ENCODE measurements around the gene RPS15. TPM values are rescaled to one million over a fixed set of nuclear protein-coding genes. Genes with fewer than 3 reads are reported as not detected.

Gene RPS15
- total and polyA plus RNA-seq, 4 donors = 574 to 2,993 (median 1,933) TPM

DNA sequence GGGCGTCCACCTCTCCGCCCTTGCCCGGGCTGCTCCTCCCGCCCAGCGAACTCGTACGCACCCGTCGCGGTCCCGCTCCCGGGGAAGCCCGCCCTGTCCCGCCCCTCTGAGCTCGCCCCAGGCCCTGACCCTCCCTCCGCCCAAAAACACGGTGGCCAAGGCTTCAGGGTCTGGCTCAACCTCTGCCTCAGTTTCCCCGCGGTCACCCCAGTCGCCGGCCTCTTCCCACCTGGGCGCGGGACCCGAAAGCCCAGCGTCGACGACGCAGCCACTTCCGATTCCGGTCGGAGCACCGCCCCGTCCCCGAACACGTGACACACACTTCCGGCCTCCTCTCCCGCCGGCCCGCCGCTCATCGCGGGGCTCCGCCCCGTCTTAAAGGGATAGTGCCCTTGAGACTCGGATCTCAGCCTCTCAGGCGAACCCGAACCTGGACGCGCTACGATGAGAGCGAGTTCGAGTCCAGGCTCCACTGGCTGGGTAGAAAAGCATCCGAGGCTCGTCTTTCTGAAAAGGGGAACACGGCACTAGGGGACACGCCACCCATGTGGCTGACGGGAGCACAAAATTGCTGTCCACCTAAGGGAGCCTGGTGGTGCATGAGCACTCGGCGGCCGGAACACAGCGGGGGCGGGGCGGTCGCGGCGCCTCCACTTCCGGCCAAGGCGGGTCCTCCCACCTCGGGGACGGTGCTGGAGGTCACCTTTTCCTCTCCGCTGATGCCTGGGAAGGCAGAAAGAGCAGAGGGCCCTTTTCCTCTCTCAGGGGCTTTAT is 40.9 kb downstream of the RPS15 start, which contains the start of gene C19orf25:
Gene C19orf25, minus strand, starts transcription at position 282 of the 774 bp plus-strand sequence. CDS start 312 bp downstream, outside the sequence.
- H3K4me1 ChIP-seq (ENCODE audit: control insufficient read depth in 5 of 5, insufficient read depth in 5 of 5, low read length in 5 of 5) = peaks cover 0 to 12% (median 0%) of the 10 kb centered on the region in 5 donors
- TF ChIP-seq, protein P1, sequence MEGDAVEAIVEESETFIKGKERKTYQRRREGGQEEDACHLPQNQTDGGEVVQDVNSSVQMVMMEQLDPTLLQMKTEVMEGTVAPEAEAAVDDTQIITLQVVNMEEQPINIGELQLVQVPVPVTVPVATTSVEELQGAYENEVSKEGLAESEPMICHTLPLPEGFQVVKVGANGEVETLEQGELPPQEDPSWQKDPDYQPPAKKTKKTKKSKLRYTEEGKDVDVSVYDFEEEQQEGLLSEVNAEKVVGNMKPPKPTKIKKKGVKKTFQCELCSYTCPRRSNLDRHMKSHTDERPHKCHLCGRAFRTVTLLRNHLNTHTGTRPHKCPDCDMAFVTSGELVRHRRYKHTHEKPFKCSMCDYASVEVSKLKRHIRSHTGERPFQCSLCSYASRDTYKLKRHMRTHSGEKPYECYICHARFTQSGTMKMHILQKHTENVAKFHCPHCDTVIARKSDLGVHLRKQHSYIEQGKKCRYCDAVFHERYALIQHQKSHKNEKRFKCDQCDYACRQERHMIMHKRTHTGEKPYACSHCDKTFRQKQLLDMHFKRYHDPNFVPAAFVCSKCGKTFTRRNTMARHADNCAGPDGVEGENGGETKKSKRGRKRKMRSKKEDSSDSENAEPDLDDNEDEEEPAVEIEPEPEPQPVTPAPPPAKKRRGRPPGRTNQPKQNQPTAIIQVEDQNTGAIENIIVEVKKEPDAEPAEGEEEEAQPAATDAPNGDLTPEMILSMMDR (IDR thresholded peaks at IDR 0.05; ENCODE audit: control extremely low read depth, extremely low read depth) = no peak
- peak within 1 kb of the TSS in 1 of 2 donors; percentile 85 for H3K9ac ChIP-seq (ENCODE audit: insufficient read depth in 1 of 2, low read length in 2 of 2)
- peaks cover 0 to 19% (median 5%) of the 10 kb centered on the region in 4 donors for H3K36me3 ChIP-seq (ENCODE audit: control insufficient read depth in 4 of 4, insufficient read depth in 4 of 4, low read length in 4 of 4)
- no peaks in the 10 kb centered on the region for H3K27me3 ChIP-seq (ENCODE audit: control insufficient read depth in 3 of 3, insufficient read depth in 3 of 3, low read length in 2 of 3)
- WGBS, 2 donors = 0 to 1% methylated on average over 70 to 71 of the region's 71 CpGs
- H3K9me3 ChIP-seq (ENCODE audit: control insufficient read depth in 4 of 4, insufficient read depth in 3 of 4, low read length in 3 of 4) = peaks cover 0 to 2% (median 0%) of the 10 kb centered on the region in 4 donors
- H3K4me3 ChIP-seq = peak within 1 kb of the TSS; percentile 82
- H3K27ac ChIP-seq (ENCODE audit: low read depth in 1 of 2, low read length in 1 of 2) = peak within 1 kb of the TSS; percentile 49 to 54
- ATAC-seq (ENCODE audit: insufficient read depth, low FRiP score) (peak; percentile 97), DNase-seq (peak; percentile 92 to 95 (median 93))

DNA sequence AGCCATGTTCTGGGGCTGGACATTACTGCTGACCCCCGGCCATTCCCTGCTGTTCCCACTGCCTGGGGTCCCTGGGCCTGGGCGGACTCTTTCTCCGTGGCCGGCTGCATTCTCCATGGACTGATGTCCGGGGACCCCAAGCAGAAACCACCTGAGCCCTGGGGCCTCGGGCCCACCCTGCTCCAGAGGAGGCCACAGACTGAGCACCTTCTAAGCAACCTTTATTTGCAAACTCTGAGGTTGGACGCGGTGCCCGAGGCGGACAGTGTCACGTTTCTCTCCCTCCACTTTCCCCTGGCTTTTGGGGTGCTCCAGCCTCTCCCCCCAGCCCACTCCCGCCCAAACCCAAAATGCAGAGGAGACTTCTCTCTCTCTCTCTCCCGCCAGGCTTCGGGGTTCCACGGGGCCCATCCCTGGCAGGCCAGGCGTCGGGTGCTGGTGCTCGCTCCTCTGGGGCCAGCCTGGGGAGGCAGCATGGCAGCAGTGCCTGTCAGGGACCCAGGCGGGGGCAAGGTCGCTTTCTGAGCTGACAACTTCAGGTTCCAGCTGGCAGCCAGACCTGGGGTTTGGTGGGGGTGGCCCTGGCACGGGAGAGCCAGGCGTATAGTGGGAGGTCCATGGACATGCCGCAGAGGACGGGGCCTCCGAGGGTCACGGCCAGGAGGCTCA is 43.2 kb downstream of the RPS15 start:
- H3K36me3 ChIP-seq (ENCODE audit: control insufficient read depth in 4 of 4, insufficient read depth in 4 of 4, low read length in 4 of 4) = peaks cover 0 to 3% (median 1%) of the 10 kb centered on the region in 4 donors
- 87 to 93% methylated on average over 23 to 26 of the region's 26 CpGs for WGBS, 2 donors
- TF ChIP-seq, protein P1 (IDR thresholded peaks at IDR 0.05; ENCODE audit: control extremely low read depth, extremely low read depth) = no peak
- no peak overlapping the region for H3K27ac ChIP-seq (ENCODE audit: low read depth in 1 of 2, low read length in 1 of 2)
- H3K9me3 ChIP-seq (ENCODE audit: control insufficient read depth in 4 of 4, insufficient read depth in 3 of 4, low read length in 3 of 4) = no peaks in the 10 kb centered on the region
- H3K4me1 ChIP-seq (ENCODE audit: control insufficient read depth in 5 of 5, insufficient read depth in 5 of 5, low read length in 5 of 5) = peaks cover 0 to 12% (median 0%) of the 10 kb centered on the region in 5 donors
- H3K9ac ChIP-seq (ENCODE audit: insufficient read depth in 1 of 2, low read length in 2 of 2) = no peak overlapping the region
- H3K4me3 ChIP-seq = no peak overlapping the region
- H3K27me3 ChIP-seq (ENCODE audit: control insufficient read depth in 3 of 3, insufficient read depth in 3 of 3, low read length in 2 of 3) = no peaks in the 10 kb centered on the region
- ATAC-seq (ENCODE audit: insufficient read depth, low FRiP score) (no peak), DNase-seq (no peak)

DNA sequence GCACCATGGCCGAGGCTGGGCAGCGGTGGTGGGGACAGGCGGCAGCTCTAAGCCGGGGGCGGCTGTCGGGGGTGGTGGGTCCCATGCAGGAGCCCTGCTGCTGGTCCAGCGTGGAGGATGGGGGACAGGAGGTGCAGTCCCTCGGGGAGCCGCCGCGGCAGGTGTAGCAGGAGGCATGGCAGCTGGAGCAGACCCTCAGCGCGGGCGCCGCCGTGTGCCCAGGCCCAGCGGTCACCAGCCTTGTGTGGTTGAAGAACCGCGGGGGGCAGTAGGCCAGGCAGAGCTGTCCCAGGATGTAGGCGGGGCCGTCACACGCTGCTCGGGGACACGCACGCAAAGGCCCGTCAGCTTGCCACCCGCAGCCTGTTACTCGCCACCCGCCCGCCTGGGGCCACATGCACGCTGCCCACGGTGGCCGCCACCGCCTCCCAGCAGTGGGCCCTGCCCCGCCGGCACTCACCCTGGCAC is 43.7 kb downstream of the RPS15 start:
- Histone ChIP-seq H3K9ac (ENCODE audit: insufficient read depth in 1 of 2, low read length in 2 of 2) (no peak overlapping the region), H3K27me3 (ENCODE audit: control insufficient read depth in 3 of 3, insufficient read depth in 3 of 3, low read length in 2 of 3) (no peaks in the 10 kb centered on the region), H3K4me1 (ENCODE audit: control insufficient read depth in 5 of 5, insufficient read depth in 5 of 5, low read length in 5 of 5) (peaks cover 0 to 12% (median 0%) of the 10 kb centered on the region in 5 donors), H3K36me3 (ENCODE audit: control insufficient read depth in 4 of 4, insufficient read depth in 4 of 4, low read length in 4 of 4) (no peaks in the 10 kb centered on the region), H3K4me3 (no peak overlapping the region), H3K9me3 (ENCODE audit: control insufficient read depth in 4 of 4, insufficient read depth in 3 of 4, low read length in 3 of 4) (no peaks in the 10 kb centered on the region), H3K27ac (ENCODE audit: low read depth in 1 of 2, low read length in 1 of 2) (no peak overlapping the region)
- no peak for ATAC-seq (ENCODE audit: insufficient read depth, low FRiP score)
- DNase-seq = no peak
- TF ChIP-seq, protein P1 (IDR thresholded peaks at IDR 0.05; ENCODE audit: control extremely low read depth, extremely low read depth) = no peak
- 88 to 92% methylated on average over 26 to 36 of the region's 36 CpGs for WGBS, 2 donors

Measured in lung (tissue), 12 donors.